Glutamatergic neuron (in vitro differentiated cells): ENCODE results near the gene CACNA1H. TPM values are rescaled to one million over a fixed set of nuclear protein-coding genes. Genes with fewer than 3 reads are reported as not detected.

Source experiments
- DNase-seq: peaks from one replicate; pipeline ENCODE4 v3.0.0; 2022
- H3K27ac Mint-ChIP-seq: one replicate; pipeline ENCODE4 v1.8.0; 2020; ENCODE audit warnings: mild to moderate bottlenecking, mixed read lengths, inconsistent platforms; ENCODE audit not compliant: unreplicated experiment
- H3K27me3 Mint-ChIP-seq: one replicate; pipeline ENCODE4 v1.8.0; 2020; ENCODE audit warnings: mild to moderate bottlenecking, moderate library complexity, mixed read lengths, inconsistent platforms; ENCODE audit not compliant: unreplicated experiment
- H3K36me3 Mint-ChIP-seq: one replicate; pipeline ENCODE4 v1.8.0; 2020; ENCODE audit warnings: mild to moderate bottlenecking, mixed read lengths, inconsistent platforms; ENCODE audit not compliant: unreplicated experiment
- H3K4me1 Mint-ChIP-seq: one replicate; pipeline ENCODE4 v1.8.0; 2020; ENCODE audit warnings: mild to moderate bottlenecking, low read depth, mixed read lengths, inconsistent platforms; ENCODE audit not compliant: unreplicated experiment
- H3K4me3 Mint-ChIP-seq: one replicate; pipeline ENCODE4 v1.8.0; 2020; ENCODE audit warnings: mild to moderate bottlenecking, mixed read lengths, inconsistent platforms; ENCODE audit not compliant: unreplicated experiment
- H3K9me3 Mint-ChIP-seq: one replicate; pipeline ENCODE4 v1.8.0; 2020; ENCODE audit warnings: mild to moderate bottlenecking, moderate library complexity, mixed read lengths, inconsistent platforms; ENCODE audit not compliant: unreplicated experiment
- CTCF ChIP-seq: fragments of 200-600 bp; sonication (generic); IDR thresholded peaks from one replicate; pipeline ENCODE4 v1.5.0; 2021; ENCODE audit not compliant: partially characterized antibody, unreplicated experiment
- total RNA-seq: library from RNA; stranded (reverse); fragmentation: NEBNext Ultra II Directional; extraction: Animal tissue kit (Norgen Biotek cat#: 25700); gene quantifications from one replicate; pipeline ENCODE4 v1.2.1, GENCODE V29; 2021; ENCODE audit not compliant: unreplicated experiment

Gene CACNA1H
- total RNA-seq, 1 donor from 2014 or later: 161 TPM

- Mint-ChIP-seq H3K27ac (no peak overlapping the region), H3K9me3 (peaks cover 8% of the 10 kb centered on the region), H3K27me3 (peaks cover 5% of the 10 kb centered on the region), H3K36me3 (no peaks in the 10 kb centered on the region), H3K4me1 (peaks cover 8% of the 10 kb centered on the region), H3K4me3 (no peak overlapping the region)
- no peak for TF ChIP-seq CTCF
- no peak for DNase-seq
Observed at GRCh38 chr16:1180549-1181403, 27.9 kb downstream of the CACNA1H start.

GRCh38 chr16:1181404-1182315 lies 28.8 kb downstream of the CACNA1H start:
- Mint-ChIP-seq H3K36me3 (no peaks in the 10 kb centered on the region), H3K9me3 (peaks cover 12% of the 10 kb centered on the region), H3K27ac (no peak overlapping the region), H3K27me3 (peaks cover 5% of the 10 kb centered on the region), H3K4me3 (no peak overlapping the region), H3K4me1 (peaks cover 8% of the 10 kb centered on the region)
- no peak for TF ChIP-seq CTCF
- peak; percentile 59 for DNase-seq

GRCh38 chr16:1182316-1182671 lies 29.4 kb downstream of the CACNA1H start:
- Mint-ChIP-seq H3K27me3 (peaks cover 5% of the 10 kb centered on the region), H3K4me3 (no peak overlapping the region), H3K9me3 (peaks cover 13% of the 10 kb centered on the region), H3K27ac (no peak overlapping the region), H3K36me3 (no peaks in the 10 kb centered on the region), H3K4me1 (peaks cover 8% of the 10 kb centered on the region)
- no peak for DNase-seq
- no peak for TF ChIP-seq CTCF

- no peak for TF ChIP-seq CTCF
- H3K9me3 Mint-ChIP-seq: peaks cover 13% of the 10 kb centered on the region
- H3K4me1 Mint-ChIP-seq: peaks cover 12% of the 10 kb centered on the region
- H3K27ac Mint-ChIP-seq: no peak overlapping the region
- peak overlapping the region; percentile 55 for H3K4me3 Mint-ChIP-seq
- no peaks in the 10 kb centered on the region for H3K36me3 Mint-ChIP-seq
- peaks cover 5% of the 10 kb centered on the region for H3K27me3 Mint-ChIP-seq
- peak; percentile 89 for DNase-seq
Observed at GRCh38 chr16:1182950-1183907, 30.3 kb downstream of the CACNA1H start.
